LNCAP (cell line): Measurements from ENCODE around the gene EPYC.

Experiments used
- CTCF ChIP-seq: fragments of 450-650 bp; IDR thresholded peaks from 2 replicates; pipeline ENCODE4 v1.5.1; 2017; ENCODE audit warnings: mild to moderate bottlenecking

Gene EPYC

DNA sequence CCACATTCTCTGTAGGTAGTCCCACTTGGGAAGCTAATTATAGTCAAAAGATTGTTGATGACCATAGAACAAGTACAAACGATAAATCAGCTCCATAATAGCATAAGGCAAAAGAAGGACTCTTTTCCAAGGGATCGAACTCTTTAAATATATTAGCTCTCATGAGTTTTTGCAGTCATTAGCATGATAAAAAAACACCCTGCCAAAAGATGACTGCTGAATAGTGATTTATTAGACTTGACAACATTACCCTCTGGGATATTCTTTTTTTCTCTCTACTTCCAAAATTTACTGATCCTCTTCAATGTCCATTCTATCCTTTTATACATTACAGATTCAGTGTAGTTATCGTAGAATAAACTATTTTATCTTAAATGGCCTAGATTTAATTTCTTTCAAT, 14.2 kb downstream of the EPYC start:
- no peak for TF ChIP-seq CTCF

DNA sequence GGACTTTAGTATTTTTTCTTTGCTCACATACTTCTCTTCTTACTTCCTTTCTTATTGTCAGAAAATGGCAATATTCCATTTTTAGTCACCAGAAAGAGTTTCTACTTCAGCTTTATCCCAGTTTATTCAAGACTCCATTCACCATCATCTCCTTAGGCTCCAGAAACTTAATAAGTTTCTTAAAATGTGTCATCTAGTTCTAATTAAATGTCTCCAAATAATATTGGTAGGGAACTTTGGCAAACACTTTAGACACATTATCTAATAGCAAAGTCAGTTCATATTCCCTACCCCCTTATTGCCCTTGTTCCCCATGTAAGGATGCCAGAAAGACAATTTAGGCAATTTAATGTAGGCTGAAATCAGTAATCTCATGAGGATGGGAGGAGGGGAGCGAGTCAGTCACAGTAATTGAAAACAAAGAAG, 15.1 kb downstream of the EPYC start:
- no peak for TF ChIP-seq CTCF

DNA sequence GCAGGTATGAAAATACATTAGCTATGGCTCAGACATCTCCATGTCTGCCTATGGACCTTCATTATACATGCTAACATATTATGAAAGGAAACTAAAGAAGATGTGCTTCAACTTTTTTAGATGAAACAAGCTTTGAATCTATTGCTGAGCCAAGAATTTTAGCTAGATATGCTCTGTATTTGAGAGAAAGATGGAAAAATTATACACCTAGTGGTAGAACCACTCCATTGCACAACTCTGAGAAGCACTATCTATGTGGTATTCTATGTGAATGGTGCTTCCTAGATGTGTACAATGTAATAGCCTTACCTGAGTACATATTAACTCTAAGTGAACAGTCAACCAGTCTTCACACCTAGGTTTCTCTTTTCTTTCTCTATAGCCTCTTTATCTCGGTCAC, 17.3 kb downstream of the EPYC start:
- no peak for TF ChIP-seq CTCF

DNA sequence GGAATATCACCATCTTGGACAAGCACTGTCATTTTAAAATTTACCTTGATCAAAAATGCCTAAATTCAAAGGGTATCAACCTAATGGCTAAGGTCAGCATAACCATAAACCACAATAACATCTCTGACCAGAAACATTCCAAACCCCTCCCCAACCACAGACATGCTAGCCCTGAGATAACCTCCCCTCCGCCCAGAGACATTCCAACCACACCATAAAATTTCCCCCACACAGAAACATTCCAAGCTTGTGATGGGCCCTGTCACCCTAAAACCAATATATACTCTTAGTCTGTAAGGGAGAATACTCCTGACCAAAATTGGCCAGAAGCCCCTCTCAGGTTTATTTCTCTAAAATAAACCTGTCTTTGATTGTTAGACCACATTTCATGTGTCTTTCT, 17.7 kb downstream of the EPYC start:
- TF ChIP-seq CTCF = no peak

DNA sequence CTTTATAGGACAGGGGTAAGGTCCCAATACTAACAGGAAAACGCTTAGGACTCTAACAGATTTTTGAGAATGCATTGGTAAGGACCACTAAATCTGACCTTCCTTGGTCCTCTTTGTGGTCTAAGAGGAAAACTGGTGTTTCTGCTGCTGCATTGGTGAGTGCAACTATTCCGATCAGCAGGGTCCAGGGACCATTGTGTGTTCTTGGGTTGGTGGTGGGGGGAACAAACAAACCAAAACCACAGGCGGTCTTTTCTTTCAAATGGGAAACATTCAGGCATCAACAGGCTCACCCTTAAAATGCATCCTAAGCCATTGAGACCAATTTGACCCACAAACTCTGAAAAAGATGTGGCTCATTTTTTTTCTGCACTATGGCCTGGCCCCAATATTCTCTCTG, 20.7 kb downstream of the EPYC start:
- TF ChIP-seq CTCF = no peak

DNA sequence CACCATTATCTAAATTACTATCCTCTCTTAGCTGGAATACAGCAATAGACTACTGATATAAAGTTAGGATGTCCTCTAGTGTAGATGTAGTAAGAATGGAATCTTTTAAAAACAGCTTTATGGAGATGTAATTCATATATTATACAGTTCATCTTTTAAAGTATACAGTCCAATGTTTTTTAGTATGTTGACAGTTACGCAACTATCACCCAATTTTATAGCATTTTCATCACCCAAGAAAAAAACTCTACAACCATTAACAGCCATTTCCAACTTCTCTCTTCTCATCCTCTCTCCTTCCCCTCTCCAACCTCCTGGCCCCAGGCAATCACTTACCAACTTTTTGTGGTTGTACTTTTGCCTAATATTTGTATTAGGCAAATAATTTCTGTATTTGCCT, 22.6 kb downstream of the EPYC start:
- TF ChIP-seq CTCF = no peak

DNA sequence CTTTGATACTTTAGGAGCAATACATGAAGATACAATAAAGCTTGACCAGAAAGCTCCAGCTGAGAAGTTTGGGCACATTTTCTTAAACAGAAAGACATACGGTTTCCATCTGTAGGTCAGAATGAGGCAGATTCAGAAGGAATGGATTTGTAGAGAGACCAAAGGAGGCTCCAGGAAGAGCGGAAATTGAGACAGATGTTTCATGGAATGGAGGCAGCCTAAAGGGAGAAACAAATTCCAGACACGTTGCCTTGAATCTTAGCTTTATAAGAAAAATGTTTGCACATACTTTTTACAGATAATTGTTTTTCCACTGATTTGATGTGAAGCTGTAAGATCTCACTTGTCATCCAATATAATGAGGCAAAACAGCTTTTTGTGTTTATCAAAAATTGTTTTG, 24.8 kb downstream of the EPYC start:
- no peak for TF ChIP-seq CTCF

DNA sequence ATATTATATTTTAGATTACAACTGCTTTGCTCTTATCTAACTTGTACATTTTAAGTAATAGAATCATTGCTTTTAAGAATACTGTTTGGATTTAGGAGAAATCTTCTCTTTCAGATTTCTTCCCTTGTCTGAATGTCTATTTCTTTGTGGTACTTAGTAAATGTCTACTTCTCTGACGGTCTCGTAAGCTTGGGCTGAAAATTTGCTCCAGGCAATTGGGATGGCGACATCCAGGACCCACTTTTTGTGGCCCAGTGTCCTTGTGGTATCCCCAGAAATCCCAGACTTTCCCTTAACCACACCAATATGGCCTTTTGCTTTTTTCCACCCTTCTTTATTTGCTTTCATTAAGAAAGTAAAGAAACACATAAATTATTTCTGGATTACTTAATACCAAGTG, 25.8 kb downstream of the EPYC start:
- TF ChIP-seq CTCF = no peak
